Measurements from ENCODE around the gene JAM3. TPM values are rescaled to one million over a fixed set of nuclear protein-coding genes. Genes with fewer than 3 reads are reported as not detected.

Gene JAM3
- total and polyA plus RNA-seq, 9 of the 15 experiments (the other 6 are each of a cell fraction or from before 2014, with no cell fraction given), result 0.22 to 0.76 (median 0.40) TPM

DNA sequence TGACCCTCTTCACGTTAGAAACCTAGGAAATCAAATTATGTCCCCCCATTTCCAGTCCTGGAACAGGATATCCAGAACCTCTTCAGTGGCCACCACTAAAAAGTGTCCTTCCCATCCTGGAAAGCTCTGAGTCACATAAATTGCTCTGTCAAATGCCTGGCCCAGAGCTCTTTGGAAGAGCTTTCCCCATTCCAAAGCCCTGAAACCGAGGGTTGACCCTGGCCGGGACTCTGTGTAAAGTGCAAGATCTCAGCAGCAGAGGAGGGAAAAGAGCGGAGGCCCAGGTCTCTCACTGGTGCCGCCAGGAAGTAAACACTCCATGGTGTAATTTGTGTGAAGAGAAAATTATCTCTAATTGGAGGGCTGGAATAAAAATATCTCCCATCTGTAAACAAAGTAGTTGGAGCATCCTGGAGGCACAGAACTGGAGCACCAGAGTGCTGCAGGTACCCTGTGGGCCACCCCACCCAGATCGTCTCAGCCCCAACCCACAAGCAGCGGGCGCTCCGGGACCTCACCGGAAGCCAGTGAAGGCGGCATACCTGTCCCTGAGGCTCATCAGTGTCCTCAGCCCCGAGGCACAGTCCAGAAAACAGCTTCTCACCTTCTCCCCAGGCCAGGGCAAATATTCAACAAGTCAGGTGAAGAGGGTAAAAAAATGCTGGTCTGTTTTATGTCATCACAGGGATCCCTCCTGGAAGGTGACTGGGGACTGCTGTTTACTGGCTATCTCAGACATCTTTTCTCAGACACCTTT, 4.7 kb upstream of the JAM3 start:
- Histone ChIP-seq H3K27ac (ENCODE audit: extremely low read depth, low read depth, low read length) (no peak overlapping the region), H3K9ac (ENCODE audit: insufficient read depth in 1 of 2, low read depth in 2 of 2, low read length in 2 of 2) (no peak overlapping the region), H3K9me3 (replicated peaks; ENCODE audit: control insufficient read depth, insufficient read depth, low read depth, low read length) (no peaks in the 10 kb centered on the region), H4K20me1 (replicated peaks; ENCODE audit: control insufficient read depth, insufficient read depth, low read length) (0 out of 2 replicates have a peak, but pooled peaks cover 4% of the 10 kb centered on the region), H3K36me3 (ENCODE audit: control insufficient read depth, insufficient read depth, low read length) (no peaks in the 10 kb centered on the region), H3K4me3 (no peak overlapping the region), H3K4me1 (replicated peaks in 1 of 2; ENCODE audit: control insufficient read depth in 2 of 2, insufficient read depth in 2 of 2, low read length in 2 of 2) (peaks cover 0 to 5% of the 10 kb centered on the region in 2 experiments; a peak in 2 of 5 replicates), H3K27me3 (ENCODE audit: control insufficient read depth in 2 of 2, insufficient read depth in 2 of 2, low read length in 2 of 2) (peaks cover 7 to 33% of the 10 kb centered on the region in 2 experiments; a peak in 4 of 5 replicates), H3K9me1 (ENCODE audit: control insufficient read depth, insufficient read depth, low read length) (no peaks in the 10 kb centered on the region), H3K79me2 (ENCODE audit: control insufficient read depth, insufficient read depth, low read length) (no peaks in the 10 kb centered on the region), H3K4me2 (ENCODE audit: insufficient read depth, low read length) (no peak overlapping the region), H2AFZ (ENCODE audit: low read depth, low read length) (no peak overlapping the region)
- CTCF ChIA-PET (ENCODE audit: low intra/inter-chr PET ratio), result no interaction called here
- POLR2A ChIA-PET, result interaction anchor here (1.1 to 1.3 kb wide), 2 partner anchors 8 to 10 kb away, joined by 4 to 5 read pairs; no protein-coding TSS in a partner anchor
- no TSS peak for BruUV-seq (replicated peaks)
- ATAC-seq, result no peak
- WGBS (ENCODE audit: insufficient coverage, low coverage, missing lambda C conversion rate), result 2% methylated on average over 11 of the region's 12 CpGs
- DNase-seq (ENCODE audit: extremely low read depth in 1 of 4, low spot score in 3 of 4), result no peak
- intact Hi-C loops (cut with micrococcal nuclease) (no loop called here), in situ Hi-C loops (cut with MboI) (no loop called here)
- no peak for FAIRE-seq
- TF ChIP-seq CBFA2T3 (IDR thresholded peaks at IDR 0.05) (no peak), SNRNP70 (optimal IDR thresholded peaks at IDR 0.05; ENCODE audit: low read depth, low read length) (no peak), HCFC1 (IDR thresholded peaks at IDR 0.05; ENCODE audit: low read depth, low read length) (no peak), ZNF217 (CRISPR knock-in tag; IDR thresholded peaks at IDR 0.05) (no peak), CAMTA2 (CRISPR knock-in tag; conservative IDR thresholded peaks at IDR 0.05) (no peak), RBM17 (IDR thresholded peaks at IDR 0.05; ENCODE audit: borderline replicate concordance, low read depth, low read length) (no peak), CHD1 (IDR thresholded peaks at IDR 0.05; ENCODE audit: low read length) (no peak), PHF21A (IDR thresholded peaks at IDR 0.05; ENCODE audit: borderline replicate concordance, low read depth) (no peak), BACH1 (tag; IDR thresholded peaks at IDR 0.05) (no peak)
- TF ChIP-seq, protein P1, sequence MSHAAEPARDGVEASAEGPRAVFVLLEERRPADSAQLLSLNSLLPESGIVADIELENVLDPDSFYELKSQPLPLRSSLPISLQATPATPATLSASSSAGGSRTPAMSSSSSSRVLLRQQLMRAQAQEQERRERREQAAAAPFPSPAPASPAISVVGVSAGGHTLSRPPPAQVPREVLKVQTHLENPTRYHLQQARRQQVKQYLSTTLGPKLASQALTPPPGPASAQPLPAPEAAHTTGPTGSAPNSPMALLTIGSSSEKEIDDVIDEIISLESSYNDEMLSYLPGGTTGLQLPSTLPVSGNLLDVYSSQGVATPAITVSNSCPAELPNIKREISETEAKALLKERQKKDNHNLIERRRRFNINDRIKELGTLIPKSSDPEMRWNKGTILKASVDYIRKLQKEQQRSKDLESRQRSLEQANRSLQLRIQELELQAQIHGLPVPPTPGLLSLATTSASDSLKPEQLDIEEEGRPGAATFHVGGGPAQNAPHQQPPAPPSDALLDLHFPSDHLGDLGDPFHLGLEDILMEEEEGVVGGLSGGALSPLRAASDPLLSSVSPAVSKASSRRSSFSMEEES (CRISPR knock-in tag; IDR thresholded peaks at IDR 0.05), result no peak
